HG03521 (cell line): ENCODE data around the gene GATA3.

Experiments used
- ATAC-seq: cut with Tn5 transposase; IDR thresholded peaks from one replicate; pipeline ENCODE4 v1.9.1; 2021; ENCODE audit warnings: mild to moderate bottlenecking, moderate library complexity; ENCODE audit not compliant: unreplicated experiment

The GATA3 gene

GRCh38 chr10:8050556-8051108 lies 3.9 kb upstream of the GATA3 start:
- ATAC-seq, result no peak

DNA sequence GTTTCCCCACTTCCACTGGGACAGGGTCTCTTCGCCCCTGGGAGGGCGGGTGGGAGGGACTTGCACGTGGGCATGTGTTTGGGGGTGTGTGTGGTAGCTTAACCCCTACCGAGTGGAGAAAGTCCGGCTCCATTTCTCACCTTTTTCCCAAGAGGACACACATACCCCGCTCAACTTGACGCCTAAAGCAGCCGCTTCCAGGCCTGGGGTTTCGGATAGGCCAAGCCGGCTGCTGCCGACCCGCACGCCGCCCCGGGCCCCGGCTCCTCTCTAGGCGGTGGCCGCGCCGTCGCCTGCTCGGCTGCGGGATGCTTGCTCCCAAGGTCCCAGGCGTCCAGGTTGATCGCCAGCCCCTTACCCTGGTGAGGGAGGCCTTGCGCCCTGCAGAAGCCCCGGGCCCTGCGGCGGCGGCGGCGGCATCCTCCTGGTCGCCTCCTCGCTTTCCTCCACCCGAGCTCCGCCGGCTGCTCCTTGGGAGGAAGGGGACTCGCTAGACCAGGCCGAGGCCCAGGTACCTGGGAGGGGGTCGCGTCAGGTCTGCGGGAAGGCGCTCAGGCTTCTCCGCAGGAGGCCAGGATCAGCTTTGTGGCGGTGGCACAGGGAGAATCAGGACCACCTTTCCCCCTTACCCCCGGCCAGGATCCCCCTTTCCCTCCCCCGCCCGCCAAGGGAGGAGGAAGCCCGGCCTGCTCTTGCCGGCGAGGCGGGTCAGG lies 3.2 kb upstream of the GATA3 start:
- no peak for ATAC-seq

- ATAC-seq, result no peak
Observed at GRCh38 chr10:8051851-8052257, 2.6 kb upstream of the GATA3 start.

- ATAC-seq, result no peak
Observed at GRCh38 chr10:8052341-8052955, 2.0 kb upstream of the GATA3 start.

GRCh38 chr10:8052956-8053445 lies 1.5 kb upstream of the GATA3 start:
- ATAC-seq, result no peak

DNA sequence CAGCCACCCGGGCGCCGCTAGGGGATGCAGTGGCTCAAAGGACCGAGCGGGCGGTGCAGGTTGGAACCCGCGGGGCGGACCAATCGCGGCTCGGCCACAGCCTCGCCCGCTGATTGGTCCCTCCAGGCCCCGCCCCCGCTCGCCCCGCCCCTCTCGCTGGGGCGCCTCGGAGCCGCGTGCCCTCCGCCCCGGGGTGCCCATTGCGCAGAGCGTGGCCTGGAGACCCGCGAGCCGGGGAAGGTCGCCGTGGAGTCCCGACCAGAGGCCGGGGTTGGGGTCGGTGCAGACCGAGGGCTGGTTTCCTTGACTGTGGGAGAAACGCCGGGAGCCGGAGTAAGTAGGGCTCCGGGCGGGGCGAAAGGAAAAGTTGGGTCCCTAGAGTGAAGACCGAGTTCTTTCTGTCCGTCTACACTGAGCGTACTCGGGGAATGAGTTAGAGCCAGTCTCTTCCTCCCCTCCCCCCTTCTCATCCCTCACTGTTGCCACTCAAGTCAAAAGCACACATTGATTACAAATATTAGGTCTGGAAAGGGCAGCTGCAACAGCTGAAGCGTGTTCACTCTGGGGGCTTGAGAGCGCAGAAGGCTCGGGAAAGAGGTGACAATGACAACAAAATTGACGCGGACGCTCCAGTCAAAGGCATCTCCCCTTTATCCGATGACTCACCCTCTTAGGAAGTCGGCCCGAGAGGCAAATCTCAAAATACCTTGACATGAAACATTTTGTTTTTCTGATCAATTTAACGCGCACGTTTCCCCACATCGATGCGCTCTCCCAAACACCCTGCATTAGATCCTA lies 843 bp upstream of the GATA3 start:
- peak; percentile 77 for ATAC-seq

- peak; percentile 1 for ATAC-seq
Observed at GRCh38 chr10:8054244-8054493, 319 bp upstream of the GATA3 start.

DNA sequence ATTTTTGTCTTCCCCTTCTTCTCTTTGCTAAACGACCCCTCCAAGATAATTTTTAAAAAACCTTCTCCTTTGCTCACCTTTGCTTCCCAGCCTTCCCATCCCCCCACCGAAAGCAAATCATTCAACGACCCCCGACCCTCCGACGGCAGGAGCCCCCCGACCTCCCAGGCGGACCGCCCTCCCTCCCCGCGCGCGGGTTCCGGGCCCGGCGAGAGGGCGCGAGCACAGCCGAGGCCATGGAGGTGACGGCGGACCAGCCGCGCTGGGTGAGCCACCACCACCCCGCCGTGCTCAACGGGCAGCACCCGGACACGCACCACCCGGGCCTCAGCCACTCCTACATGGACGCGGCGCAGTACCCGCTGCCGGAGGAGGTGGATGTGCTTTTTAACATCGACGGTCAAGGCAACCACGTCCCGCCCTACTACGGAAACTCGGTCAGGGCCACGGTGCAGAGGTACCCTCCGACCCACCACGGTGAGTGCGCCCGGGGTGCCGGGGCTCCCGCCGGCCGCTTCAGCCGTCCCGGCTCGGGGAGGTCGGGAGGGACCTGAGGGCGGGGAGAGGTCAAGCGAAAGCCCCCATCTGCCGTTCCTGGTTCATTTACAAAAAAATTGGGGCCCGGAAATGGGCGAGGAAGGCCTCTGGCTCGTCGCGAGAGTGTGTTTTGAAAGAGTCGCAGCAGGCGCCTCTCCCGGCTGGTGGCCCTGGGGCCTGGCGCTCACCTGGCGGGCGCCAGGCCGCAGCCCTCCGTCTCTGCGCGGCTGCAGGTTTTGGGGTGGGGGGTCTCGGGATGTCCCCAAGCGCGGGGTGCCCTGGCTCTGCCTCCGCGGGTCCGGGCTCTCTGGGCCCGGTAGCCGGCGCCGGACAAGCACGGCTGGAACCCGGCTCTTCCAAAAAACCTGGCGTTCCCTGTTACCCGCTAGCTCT lies 1.2 kb downstream of the GATA3 start:
- ATAC-seq, result no peak

DNA sequence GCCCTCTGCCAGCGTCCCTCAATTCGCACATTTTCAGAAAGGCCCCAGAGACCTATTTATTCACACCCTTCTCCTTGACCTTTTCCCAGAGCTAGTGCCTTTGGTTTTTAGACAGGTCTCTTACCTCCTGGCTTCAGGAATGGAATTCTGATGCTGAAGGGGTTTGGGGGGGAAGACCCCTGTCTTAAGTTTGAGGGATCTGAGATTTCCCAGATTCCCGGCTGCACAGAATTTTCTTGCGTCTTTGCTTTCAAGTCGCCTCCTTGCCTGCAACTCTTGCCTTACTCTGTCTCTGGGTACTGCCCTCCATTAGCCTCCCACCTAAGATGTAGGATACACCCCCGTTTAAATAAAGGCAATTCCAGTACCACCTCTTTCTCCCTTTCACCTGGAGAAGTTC lies 1.9 kb downstream of the GATA3 start:
- no peak for ATAC-seq

DNA sequence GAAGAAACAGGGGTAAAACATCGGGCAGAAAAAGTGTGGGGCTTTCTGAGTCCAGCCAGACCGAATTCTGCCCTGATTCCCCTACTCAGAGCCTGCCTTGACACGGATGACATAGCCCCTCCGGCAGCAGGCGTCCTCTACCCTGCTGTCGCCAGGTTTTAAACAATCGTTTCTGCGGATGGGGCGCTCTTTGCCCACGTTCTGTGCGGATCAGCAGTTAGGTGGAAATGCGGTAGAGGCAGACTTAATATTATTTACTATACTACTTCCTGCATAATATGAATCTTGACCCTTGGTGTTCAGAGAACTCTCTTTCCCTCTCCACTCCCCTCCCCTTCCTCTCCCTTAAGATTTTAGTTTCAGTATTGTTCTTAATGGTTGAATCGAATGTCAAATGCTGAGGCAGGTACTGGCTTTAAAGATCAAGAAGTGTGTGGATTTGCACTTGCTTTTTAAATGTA lies 2.4 kb downstream of the GATA3 start:
- no peak for ATAC-seq

DNA sequence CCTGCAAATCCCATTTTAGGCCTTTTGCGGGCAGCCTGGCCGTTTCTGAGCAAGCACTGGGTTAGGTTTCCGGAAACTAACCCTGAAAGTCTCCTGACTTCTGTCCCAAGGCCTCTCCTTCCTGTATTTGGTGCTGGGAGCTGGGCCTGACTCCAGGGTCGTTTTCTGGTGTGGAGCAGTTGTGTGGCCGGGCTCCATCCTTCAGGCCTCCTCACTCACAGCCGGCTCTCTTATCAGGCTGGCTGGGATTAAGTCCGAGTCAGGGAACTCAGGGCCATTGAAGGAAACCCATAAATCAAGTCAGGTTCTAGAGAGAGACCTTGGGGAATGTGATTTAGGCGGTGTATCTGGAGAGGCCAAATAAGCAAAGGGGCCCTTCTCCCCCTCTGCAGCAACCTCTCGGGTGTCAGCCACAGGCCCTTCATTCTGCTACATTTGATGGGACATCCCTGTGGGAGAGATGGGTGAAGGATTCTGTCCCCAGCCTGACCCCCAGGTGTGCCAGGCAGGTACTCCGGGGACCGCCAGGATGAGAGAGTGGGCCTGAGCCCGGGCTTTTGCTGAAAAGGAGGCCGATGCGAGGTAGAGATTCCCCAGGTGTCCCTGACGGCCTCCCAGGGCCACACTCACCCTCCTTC lies 3.3 kb downstream of the GATA3 start:
- ATAC-seq, result no peak

- no peak for ATAC-seq
Observed at GRCh38 chr10:8058274-8059111, 4.0 kb downstream of the GATA3 start.

- ATAC-seq, result no peak
Observed at GRCh38 chr10:8059191-8059936, 4.9 kb downstream of the GATA3 start.

DNA sequence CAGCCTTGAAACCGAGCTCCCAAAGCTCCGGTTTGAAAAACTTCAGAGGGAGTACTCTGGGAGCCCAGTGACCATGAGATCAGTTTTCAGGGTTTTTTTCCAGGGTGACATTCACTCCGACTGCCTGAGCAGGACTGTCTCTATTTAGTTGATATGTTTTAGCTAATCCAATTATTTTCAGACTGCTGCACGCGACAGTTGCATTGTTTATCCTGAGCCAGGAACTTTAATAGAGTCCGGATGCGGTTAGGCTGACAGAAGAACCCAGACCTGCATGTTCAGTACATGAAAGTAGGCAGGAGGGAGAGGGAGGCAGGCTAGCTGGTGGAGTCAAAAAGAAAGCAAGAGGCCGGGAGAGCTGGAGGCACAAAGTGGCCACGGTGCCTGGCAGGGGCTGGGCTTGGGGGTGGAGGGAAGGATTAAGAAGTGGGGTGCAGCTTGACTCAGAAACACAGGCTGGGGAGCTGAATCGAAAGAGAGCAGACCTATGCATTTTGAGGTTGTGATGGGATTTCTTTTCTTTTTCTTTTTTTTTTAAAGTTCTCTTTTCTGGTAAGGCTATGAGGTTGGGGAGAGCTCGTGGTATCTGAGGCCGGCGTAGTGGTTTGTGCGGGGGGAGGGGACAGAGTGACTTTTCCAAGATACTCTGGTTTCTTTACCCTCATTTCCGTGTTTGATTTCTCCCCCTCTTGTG lies 5.7 kb downstream of the GATA3 start:
- no peak for ATAC-seq

DNA sequence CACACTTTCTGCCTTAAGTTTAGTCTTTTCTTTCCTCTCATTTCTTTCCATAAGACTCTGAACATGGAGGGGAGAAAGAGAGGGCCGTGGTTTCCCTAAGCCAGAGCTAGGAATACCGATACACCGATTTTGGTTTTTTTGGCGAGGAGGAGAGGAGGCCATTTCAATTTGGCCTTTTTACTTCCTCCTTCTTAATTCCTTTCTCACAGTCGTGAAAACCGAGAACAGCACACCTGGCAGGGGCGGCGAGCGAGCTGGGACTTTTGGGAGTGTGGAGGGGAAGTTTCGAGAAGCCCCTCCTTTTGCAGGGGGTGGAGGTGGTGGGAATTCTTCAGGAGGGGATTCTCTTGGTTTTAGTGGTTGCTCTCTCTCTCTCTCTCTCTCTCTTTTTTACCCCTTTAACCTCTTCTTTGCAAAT lies 6.2 kb downstream of the GATA3 start:
- ATAC-seq, result no peak

DNA sequence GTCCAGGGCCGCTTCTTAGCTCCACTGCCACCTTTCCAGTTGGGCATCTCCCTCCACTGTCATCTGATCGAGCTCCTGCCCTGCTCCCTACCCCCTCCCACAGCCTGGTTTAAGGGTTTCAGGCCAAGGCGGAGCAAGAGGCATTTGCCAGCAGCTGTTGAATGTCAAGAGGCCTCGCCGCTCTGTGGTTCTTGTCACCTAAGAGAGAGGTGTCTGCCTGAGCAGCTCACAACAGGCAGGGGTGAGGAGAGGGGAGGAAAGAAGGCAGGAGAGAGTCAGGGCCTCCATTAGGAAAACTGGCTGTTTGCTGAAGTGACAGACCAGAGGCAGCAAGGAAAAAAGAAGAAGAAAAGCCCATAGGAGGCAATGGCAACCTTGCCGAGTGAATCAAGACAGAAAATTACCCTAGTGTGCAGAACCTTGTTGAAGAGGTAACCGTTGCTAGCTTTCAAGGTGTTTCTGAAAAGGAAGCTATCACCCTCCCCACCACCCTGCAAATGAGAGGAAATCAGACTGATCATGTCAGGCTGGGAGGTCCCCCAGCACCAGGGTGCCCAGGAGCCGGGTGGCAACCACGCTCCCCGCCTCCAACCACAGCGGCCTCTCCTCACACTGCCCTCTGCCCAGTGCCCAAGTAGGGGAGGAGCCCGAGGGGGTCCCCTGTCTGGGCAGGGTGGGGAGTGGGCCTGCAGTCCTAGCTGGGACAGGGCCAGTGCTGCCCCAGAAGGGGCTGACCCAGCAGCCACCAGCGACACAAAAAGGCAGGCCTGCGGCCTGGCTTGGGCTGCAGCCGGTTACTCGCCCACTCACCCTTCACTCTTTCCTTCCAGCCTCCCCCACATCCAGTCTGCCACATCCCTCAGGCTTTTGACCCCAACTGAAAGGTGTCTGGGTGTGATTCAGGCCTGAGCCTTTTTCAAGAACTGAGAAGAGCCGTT lies 7.1 kb downstream of the GATA3 start:
- no peak for ATAC-seq
